Cardiac septum (tissue), 1 donor: Measurements from ENCODE around the gene SLC25A41. TPM values are rescaled to one million over a fixed set of nuclear protein-coding genes. Genes with fewer than 3 reads are reported as not detected.
"Not testable (repeated sequence)": the region's sequence is repeated elsewhere in the genome, so short reads cannot be mapped to it uniquely, and the experiment has no call there.

Experiments
- DNase-seq: peaks from one replicate; pipeline ENCODE4 v3.0.0-alpha.2; 2020; ENCODE audit warnings: low spot score
- intact Hi-C: fragments of 100-400 bp; cut with DNase I; formaldehyde crosslinking; loops from one replicate; pipeline ENCODE4 v1.14.0; 2022
- total RNA-seq: library from RNA; stranded (reverse); fragmentation: NEBNext Ultra II Directional; extraction: Animal tissue kit (Norgen Biotek cat#: 25700); gene quantifications from one replicate; pipeline ENCODE4 v1.2.1, GENCODE V29; 2021
- donor health status: DM: no; HTN: no; CAD: no.

SLC25A41 gene
- total RNA-seq, 1 donor from 2014 or later: 0.83 TPM

DNA sequence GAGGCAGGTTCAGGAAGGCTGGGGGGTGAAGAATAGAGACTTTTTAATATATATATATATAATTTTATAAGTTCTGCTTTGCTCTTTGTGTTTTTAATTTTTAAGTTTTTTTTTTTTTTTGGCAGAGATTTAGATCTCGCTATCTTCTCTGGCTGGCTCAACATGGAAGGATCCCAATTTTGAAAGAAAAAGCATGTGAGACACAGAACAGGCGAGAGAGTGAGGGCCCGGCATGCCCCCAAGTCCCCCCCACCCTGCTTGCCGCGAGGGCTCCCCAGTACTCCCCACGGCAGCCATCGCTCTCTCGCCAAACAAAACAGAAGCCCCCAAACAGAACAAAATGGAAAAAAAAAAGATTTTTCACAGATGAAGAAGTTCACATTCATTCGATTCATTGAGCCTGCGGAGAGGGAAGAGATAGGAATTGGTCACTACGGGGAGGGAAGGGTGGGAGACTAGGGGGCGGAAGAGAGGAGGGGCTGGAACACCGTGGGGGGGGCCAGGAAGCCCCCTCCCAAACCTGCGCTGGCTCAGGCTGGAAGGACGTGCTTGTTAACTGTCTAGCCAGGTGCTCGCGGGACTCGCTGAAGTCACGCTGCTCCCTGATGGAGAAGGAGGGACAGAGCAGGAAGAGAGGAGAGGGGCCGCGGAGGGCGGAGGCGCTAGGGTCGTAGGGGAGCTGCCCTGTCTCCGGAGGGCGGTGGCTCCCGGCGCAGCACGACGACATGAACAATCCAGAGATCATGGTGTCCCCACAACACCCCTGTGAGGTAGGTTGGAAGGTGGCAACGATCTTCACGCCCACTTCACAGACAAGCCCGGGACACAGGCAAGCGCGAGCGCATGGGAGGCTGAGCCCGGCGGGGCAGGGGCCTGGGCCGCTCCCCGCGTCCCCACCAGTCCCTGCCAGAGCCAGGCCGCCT, 19.6 kb downstream of the SLC25A41 start:
- intact Hi-C loops: no loop called here
- DNase-seq: no peak

DNA sequence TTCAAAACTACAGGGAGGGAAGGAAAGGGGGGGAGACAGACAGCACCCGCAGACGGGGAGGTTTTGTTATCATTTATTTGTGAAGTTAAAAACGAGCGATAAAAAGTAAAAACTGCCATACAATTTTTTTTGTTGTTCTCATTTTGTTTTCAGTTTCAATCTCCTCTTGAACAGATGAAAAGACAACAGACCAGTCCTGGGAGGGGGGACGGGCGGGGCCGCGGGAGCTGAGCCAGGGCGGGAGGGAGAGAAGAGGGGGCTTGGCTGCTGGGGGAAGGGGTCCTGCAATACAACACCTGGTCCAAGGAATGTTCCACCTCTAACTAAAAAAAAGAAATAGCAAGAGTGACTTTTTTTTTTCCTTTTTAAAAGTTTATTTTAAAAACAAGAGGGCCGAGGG, 20.3 kb downstream of the SLC25A41 start:
- intact Hi-C loops: no loop called here
- no peak for DNase-seq

DNA sequence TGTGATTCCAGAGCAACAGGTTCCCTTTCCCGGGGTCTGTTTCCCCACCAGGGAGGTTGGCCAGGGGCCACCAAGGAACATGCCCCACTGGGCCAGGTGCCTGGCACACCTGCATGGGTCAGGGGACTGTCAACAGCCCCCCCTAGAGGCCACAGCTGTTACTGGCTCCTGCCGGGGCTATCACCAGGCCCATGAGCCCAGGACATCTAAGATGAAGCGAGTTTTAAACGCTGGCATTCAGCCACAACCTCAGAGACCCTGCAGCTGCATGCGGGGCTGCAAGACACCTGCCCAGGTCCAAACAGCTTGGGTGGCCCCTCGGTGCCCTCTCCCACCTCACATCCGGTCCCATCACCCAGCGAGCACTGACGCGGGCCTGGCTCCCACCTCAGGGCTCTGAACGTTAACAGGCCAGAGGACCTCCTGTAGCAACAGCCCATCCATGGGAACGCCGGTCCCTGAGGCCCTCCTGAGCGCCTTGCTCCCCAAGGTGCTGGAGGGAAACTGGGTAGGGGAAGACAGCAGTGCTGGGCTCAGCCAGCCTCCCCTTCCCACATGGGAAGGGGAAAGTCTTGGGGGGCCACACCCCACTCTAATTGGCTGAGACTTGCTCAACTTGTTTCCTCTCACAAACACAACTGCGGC, 21.0 kb downstream of the SLC25A41 start:
- intact Hi-C loops: no loop called here
- DNase-seq: no peak

DNA sequence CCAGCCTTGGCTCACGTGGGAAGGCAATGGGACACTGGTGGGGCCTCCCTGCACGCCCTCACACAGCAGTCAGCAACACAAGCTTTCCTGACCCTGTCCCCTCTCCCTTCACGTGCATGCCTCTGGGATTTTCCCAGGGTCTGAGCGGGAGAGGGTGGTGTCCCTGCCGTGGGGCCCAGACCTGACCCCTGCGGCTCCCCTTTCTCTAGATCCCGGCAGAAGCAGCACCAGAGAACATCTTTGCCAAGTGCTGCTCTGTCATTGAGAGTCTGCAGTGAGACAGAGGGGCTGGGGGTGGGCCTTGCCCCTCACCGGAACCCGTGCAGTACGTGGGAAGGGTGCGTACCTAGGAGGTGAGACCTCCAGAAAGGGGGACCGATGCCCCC, 21.5 kb downstream of the SLC25A41 start:
- no peak for DNase-seq
- intact Hi-C loops: no loop called here

DNA sequence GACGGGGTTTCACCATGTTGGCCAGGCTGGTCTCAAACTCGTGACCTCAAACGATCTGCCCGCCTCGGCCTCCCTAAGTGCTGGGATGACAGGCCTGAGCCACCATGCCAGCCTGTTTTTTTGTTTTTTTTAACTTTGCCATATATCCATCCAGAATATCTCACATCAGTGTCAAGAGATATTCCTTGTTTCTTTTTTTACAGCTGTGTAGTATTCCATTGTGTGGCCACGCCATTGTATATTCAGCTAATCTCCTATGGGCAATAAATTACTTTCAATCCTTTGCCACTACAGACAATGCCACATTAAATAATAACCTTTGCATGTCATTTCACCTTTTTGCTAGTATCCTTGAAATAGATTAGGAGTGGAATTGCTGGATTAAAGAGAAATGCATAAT, 24.2 kb downstream of the SLC25A41 start:
- intact Hi-C loops: no loop called here
- DNase-seq: no peak

DNA sequence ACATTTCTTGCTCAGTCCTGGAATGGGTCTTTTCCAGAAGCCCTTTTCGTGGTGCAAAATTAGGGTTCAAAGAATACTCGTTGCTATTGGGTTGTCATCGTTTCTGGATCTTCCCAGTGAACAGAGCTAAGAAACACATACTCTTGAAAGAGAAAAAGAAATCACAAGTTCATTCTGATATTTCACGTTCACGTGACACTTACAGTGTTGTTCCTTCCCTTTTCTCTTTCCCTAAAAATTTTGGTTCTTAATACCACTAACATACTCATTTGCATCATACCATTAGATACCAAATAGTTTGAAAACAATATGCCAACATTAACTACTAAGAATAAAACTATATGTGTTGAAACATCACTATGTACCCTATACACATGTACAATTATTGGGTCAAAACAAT, 27.2 kb downstream of the SLC25A41 start:
- intact Hi-C loops: no loop called here

DNA sequence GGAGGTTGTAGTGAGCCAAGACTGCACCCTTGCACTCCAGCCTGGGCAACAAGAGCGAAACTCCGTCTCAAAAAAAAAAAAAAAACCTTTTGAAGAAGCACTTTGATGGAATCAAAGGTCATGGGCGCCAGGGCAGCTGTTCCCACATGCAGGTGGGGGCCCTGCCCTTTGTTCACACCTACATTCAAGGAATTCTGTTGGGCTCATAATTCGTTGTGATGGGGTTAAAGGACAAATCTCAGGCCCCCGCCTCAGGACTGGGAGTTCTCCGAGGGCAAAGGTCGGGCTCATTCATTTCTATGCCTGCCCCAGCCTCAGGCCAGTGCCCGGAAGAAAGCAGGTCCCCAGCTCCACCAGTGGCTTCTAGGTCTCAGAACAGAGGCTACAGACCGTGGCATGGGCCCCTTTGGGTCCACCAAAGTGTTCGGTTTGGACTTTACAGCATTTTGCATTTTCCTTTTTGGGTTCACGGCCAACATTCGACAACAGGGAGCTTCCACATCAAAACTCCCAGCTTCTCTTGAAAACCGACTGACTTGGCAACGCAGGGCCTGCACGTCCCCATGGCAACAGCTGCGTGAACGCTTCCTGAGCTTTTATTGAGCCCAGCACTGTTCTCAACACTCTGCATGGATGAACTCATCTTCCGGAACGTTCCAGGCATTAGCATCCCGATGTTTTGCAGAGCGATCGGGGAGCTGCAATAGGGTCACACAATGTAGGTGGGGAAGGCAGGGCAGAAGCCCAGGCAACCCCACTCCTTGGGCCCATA, 30.5 kb downstream of the SLC25A41 start:
- DNase-seq: no peak
- intact Hi-C loops: no loop called here

More for the DNA sequence above, 27.2 kb downstream of the SLC25A41 start:
- no peak for DNase-seq

DNA sequence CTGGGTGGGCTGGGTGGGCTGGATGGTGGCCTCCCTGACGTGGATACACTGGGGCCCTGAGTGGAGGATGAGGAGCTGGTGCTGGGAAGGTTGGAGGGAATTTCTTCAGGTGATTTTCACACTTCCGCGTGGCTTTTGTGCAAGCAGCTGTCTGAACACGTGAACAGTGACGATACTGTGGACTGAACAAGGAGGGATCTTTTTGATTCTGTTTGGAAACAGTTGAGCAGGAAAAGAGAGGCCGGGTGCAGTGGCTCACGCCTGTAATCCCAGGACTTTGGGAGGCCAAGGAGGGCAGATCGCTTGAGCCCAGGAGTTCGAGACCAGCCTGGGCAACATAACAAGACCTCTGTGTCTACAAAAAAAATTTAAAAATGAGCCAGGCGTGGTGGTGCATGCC, 31.5 kb downstream of the SLC25A41 start:
- DNase-seq: no peak
- intact Hi-C loops: no loop called here

DNA sequence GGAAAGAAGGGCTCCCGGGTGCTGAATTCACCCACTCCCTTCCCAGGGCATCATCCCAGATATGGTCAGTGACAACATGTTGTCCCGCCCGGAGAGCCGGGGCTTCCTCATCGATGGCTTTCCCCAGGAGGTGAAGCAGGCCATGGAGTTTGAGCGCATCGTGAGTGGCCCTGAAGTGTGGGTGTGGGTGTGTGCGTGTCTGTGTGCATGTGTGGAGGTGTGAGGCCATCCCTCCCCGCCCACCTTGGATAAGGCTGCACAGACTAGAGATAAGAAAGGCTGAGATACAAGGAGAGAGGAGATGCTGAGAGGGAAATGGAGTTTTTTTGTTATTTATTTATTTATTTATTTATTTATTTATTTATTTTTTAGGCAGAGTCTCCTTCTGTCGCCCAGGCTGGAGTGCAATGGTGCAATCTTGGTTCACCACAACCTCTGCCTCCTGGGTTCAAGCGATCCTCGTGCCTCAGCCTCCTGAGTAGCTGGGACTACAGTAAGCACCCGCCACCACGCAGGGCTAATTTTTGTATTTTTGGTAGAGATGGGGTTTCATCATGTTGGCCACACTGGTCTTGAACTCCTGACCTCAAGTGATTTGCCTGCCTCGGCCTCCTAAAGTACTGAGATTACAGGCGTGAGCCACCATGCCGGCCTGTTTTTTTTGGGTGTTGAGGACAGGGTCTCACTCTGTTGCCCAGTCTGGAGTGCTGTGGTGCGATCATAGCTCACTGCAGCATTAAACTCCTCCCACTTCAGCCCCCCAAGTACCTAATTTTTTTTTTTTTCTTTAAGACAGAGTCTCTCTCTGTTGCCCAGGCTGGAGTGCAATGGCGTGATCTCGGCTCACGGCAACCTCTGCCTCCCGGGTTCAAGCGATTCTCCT, 33.3 kb downstream of the SLC25A41 start:
- intact Hi-C loops, DNase-seq: not testable (repeated sequence)

DNA sequence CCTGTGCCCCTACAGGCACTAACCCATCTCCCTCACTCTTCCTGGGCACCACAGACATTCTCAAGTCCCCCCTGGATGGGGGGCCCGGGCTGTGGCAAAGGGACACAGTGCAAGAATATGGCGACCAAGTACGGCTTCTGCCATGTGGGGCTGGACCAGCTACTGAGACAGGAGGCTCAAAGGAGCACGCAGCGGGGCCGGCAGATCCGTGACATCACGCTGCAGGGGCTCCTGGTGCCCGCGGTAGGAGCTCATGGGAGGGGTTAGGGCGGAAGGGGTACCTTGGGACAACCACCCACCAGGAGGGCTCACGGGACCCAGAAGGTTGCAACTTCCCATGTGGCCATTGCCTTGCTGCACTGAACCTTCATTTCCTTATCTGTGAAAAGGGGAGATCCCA, 37.3 kb downstream of the SLC25A41 start:
- intact Hi-C loops: no loop called here
- no peak for DNase-seq

DNA sequence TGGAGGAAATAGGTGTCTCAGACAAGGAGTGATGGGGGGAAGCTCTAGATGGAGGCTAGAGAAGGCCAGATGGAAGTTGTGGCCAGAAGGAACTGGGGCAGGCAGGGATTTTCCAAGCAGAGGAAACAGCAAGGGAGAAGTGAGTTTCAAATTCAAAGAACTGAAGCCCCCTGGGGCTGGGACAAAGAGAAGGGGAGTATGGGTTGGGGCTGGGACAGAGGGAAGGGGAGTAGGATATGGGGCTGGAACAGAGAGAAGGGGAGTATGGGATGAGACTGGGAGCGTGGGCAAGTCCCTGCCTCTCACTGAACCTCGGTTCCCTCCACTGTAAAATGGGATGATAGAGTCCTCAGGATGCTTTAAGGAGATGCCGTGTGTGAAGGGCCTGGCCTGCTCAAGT, 38.7 kb downstream of the SLC25A41 start:
- intact Hi-C loops: no loop called here
- DNase-seq: no peak

DNA sequence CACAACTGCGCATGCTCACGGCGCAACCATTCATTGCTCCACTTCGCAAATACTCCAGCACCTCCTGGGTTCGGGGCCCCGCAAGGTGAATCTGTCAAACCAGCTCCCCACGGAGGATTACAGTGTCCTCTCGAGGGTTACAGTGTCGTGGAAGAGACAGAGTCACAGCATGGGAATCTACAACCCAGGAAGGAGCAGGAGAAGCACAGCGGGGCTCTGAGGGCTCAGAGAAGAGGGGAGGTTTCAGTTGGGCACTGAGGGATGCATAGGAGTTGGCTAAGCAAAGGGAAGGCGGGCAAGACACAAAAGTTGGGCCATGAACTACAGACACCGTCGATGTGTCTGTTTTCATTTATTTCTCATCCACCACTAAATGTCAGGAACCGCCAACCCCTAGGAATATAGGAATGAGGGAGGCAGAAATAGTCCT, 39.6 kb downstream of the SLC25A41 start:
- intact Hi-C loops: loop anchor here (2.0 kb wide), 1 partner anchor 21 kb away; the partner anchor contains the start of gene ALKBH7
- no peak for DNase-seq

DNA sequence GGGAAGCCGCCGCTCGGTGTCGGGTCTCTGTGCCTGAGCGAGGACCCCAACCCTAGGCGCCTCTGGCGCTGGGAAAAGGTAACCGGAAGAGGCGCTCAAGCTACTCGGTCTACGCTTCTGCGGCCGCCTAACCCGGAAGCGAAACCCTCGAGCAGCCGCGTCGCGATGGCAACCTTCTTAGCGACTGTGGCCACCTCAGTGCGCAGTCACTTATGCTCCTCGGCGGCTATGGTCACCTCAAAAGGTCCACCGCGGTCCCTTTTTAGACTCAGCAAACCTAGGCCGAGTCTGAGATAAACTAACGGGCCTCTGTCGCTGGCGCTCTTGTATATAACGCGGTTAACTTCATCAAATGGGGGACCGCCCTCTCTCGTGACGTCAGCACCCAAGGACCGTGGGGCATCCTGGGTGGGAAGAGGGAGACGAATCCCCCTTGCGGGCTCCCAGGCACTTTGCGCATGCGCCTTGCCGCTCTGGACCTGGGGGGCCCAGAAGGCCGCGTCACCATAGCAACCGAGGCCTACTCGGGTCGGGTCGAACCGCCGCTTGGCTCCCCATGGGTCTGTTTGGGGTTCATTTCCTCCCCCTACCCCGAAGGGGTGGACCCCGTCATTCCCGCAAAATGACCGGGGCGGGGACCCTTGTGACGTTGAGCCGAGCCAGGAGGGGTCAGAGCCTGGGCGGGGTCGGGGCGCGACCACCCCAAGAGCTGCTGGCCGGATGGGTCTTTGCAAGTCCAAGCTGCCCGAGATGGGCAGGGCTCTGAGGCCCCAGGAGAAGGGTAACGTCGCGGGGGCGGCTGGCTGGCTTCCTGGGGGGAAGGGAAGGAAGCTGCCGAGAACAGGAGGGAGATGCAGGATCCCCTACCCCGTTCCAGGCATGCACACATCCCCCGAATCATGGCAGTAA, 40.2 kb downstream of the SLC25A41 start, which contains the start of gene GTF2F1:
Gene GTF2F1, minus strand, starts transcription at position 91 of the 909 bp plus-strand sequence. CDS start 169 bp downstream, outside the sequence.
- intact Hi-C loops: loop anchor here (2.0 kb wide), 1 partner anchor 21 kb away; the partner anchor contains the start of gene ALKBH7
- peak; percentile 95 for DNase-seq

DNA sequence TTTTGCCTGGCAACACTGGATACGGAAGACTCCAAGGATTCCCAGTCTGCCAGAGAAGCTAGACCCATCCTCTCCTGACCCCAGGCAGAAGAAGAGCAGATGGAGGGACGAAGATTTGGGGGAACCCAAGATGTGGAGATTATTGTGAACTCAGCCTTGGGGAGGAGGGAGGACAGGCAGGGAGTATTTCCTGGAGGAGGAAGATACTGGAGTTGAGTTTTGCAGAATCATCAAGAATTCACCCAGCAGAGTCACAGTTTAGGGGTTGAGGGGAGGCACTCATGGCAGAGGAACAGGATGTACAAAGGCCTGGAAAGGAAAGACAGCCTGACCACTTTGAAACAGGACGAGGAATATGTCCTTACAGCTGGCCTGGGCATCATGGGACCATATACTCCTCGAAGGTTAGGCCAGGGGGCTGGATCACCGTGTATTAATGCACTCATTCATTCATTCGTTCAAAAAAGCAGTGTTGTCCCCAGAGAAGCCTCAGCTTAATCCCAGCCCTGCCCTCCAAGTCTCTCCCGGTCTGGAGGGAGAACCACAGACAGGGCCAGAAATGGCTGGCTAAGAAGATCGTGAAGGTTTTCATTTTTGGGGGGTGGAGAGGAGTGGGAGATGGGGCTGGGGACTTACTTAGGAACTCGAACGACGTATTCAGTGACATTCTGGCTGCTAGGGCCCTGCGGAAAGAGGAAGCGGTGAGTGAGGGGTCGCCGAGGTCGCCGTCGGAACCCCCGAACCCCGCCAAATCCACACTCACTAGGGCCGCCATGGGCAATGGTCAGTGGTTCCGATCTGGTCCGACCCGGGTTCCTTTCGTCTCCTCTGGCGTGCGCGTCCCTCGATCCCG, 41.1 kb downstream of the SLC25A41 start:
- intact Hi-C loops: loop anchor here (2.0 kb wide), 1 partner anchor 20 kb away; the partner anchor contains the start of gene ALKBH7
- DNase-seq: no peak

DNA sequence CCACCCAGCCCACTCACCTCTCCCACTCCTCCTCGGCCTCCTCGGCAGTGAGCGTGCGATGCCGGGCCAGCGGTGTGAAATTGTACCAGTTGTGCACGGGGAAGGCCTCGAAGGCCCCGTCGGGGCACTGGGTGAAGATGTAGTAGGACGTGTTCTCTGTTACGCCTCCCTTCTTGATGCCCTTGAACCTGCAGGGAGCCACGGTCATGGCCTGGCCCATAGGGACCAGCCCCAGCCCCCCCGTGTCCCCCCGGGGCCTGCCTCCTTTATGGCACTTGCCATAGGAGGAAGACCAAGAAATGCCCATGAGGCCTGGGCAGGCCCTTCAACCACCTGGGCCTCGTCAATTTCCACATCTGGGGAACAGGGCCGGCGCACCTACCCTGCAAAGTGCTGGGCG, 46.2 kb downstream of the SLC25A41 start:
- DNase-seq: no peak
- intact Hi-C loops: no loop called here

DNA sequence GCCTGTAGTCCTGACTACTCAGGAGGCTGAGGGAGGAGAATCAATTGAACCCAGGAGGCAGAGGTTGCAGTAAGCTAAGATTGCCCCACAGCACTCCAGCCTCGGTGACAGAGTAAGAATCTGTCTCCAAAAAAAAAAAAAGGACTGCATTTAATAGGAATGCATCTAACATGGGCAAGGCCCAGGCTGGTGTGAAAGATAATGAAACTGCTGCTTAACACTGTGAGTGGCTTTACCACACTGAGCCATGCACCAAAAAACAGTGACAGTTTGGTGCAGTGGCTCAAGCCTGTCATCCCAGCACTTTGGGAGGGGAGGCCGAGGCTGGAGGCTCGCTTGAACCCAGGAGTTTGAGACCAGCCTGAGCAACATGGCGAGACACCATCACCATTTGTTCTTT, 49.2 kb downstream of the SLC25A41 start:
- DNase-seq: no peak
- intact Hi-C loops: no loop called here

DNA sequence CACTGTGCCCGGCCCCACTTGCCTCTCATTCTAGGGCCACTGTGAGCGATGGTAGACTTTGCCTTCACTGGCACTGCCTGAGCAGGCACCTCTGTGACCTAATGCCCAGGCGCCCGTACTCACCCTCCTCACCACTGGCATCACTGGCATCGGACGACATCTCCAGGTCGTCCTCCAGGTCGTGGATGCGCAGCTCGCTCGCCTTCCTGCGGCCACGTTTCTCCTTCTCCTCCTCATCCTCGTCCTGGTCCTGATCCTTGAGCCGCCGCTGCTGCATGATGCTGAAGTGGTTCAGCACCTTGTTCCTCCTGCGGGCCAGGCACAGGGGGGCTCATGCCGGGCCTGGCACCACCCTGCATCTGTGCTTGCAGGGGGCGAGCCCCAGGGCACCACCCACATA, 50.4 kb downstream of the SLC25A41 start:
- intact Hi-C loops: no loop called here

More for the DNA sequence above, 50.4 kb downstream of the SLC25A41 start:
- no peak for DNase-seq
